Endometrium (tissue), 2 donors: ENCODE data around the gene ZNF750.
"Not testable (repeated sequence)": the region's sequence is repeated elsewhere in the genome, so short reads cannot be mapped to it uniquely, and the experiment has no call there.

ENCODE experiments used
- FAIRE-seq: peaks from 2 replicates; lab custom pipeline; 2012; peaks lifted over from hg19 to GRCh38; lab: Jason Lieb, UNC
- donor health status: control.
- donor health status: control.

The ZNF750 gene

GRCh38 chr17:82793974-82794630 lies 45.7 kb downstream of the ZNF750 start:
- FAIRE-seq: no peak

DNA sequence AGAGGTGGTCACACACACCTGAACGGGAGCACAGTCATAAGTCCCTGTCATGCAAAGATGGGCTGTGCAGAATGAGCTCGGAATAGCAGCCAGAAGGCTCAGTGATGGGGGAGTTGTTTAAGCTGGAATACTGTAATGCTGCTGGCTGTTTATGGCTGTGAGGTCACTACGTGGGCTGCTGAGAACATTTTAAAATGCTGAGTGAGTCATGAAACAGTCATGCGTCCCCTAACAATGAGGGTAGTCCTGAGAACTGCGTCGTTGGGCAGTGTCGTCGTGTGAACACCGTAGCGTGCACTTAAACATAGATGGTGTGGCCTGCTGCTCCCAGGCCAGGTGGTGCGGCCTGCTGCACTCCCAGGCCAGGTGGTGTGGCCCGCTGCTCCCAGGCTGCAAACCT lies 48.3 kb downstream of the ZNF750 start:
- FAIRE-seq: no peak

DNA sequence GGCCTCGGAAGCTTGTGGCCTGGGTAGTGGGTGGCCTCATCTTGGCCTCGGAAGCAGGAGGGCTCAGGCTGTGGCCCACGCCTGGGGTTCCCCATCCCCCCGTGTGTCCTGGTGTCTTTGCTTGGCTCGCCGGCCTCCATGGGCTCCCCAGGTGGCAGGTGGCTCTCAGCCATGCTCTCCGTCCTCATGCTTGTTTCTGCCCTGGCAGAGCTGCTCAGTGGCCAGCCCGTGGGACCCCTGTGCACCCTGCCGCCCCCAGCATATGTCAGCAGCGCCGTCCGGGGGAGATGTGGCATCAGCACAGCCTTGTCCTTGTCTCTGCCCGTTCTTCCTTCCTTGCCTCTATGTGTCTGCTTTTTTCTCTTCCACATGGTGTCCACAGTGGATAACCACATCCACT lies 49.4 kb downstream of the ZNF750 start:
- FAIRE-seq: no peak

- FAIRE-seq: no peak
These were observed 50.0 kb downstream of the ZNF750 start for GRCh38 chr17:82789806-82790205.

DNA sequence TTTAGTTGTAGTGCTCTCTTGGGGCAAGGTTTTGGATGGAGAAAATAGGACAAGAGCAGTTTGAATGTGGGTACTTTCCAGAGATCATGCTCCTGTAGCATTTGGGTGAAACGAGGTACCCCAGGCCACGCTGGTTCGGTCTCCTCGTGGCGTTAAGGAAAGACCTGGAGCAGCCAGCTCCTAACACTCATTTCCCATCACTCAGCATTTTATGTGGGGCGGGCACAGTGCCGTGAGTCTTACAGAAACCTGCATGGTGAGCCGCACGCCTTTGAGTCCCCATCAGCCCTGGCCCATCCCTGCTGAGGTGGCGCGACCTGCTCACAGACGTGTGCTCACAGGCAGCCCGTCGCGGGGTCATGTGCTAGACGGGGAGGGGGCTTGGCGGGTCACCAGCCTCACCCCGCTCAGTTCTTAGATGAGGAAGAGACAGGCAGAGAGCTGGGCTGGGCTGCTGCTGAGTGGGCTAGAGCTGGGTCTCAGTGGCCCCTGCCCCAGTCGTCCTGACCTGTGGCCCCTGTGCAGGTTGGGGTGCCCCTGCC lies 50.7 kb downstream of the ZNF750 start:
- no peak for FAIRE-seq

DNA sequence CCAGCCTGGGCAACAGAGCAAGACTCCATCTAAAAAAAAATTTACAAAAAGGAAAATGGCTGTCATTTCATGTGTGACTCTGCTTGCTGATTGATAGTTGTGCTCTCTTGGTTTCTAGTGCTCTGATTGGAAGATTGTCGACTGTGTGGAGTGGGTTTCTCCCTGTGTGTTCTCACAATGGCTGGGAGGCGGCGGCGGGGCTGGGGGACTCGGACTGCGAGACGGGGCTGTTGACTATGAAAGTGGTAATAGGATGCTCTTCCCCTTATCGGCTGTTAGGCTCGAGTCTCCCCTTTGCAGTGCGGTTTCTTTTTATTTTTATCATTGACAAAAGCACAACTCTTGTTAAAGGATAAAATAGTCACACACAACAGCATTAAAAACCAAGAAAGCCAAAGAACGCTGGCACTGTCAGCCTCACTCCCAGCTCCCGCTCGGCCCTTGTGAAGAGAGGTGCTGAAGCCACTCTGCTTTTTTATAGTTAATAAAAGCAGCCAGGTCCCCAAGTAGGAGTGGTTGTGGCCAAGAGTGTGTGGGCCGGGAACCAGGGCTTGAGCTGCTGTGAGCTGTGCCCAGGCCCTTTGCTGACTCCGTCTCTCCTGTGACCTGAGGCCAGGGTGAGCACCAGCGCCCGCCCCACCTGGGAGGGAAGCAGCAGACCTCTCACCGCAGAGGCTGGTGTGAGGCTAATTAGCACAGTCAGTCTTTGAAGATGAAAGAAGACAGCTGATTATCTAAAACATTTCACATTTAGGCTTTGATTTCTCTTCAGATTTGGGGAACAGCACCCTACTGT lies 51.4 kb downstream of the ZNF750 start:
- no peak for FAIRE-seq

DNA sequence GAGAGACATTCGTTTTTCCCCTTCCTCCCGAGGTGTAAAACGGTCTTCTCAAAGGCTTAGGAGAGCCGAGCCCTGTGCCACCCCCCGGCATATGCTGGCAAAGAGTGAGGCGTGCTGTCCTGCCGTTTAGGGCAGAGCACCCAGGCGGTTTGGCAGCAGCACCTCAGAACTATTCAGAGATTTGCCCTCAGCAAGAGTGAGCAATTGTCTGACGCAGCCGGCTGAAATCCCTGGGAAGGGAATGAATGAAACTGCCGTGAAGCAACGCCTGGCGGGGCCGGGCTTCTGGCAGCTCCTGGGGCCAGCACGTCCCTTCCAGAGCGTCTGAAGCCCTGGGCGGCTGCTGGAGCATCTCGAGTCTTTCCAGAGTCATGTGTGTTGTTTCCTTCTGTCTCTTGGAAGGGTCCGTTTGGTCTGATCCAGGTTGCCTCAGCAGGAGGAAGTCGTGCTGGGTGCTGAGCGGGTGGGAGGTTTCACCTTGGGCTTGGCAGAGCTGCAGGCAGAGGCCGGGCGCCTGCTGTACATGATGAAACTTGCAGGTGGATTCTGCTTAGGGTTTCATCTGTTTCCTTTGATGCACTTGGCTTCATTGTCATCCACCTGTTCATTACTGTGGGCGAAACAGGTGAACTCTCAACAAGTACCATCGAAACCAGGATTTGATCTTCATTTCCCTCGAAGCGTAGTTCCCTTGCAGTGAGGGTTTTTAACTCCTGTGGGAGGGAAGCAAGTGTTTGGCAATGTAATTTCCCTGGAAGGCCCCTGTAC lies 52.6 kb downstream of the ZNF750 start:
- FAIRE-seq: no peak

DNA sequence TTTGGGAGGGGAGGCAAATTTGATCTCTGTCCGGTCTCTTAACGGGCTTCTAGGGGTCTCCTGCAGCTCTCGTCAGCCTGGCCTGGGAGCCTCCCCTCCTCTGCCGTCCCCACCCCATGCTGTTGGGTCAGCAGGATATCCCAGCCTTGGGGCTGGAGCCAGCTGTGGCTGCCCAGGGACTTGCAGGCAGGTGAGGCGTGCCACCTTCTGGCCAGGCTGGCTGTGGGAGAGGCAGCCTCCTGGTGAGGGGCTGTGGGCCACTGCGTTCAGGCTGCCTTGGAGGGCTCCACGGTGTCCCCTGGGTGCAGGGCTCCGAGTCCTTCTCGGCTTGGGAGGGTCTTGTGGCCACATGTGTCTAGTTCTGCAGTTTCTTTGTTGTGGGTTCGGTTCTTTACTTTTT lies 53.4 kb downstream of the ZNF750 start:
- no peak for FAIRE-seq

DNA sequence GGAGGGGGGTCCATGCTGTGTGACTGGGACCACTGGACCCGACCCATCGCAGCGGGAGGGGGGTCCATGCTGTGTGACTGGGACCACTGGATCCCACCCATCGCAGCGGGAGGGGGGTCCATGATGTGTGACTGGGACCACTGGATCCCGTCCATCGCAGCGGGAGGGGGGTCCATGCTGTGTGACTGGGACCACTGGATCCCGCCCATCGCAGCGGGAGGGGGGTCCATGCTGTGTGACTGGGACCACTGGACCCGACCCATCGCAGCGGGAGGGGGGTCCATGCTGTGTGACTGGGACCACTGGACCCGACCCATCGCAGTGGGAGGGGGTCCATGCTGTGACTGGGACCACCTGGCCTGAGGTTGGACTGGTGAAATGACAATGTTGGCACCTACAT lies 54.2 kb downstream of the ZNF750 start:
- not testable (repeated sequence) for FAIRE-seq

GRCh38 chr17:82783498-82783897 lies 56.3 kb downstream of the ZNF750 start:
- no peak for FAIRE-seq

GRCh38 chr17:82782657-82783207 lies 57.1 kb downstream of the ZNF750 start:
- FAIRE-seq: no peak

DNA sequence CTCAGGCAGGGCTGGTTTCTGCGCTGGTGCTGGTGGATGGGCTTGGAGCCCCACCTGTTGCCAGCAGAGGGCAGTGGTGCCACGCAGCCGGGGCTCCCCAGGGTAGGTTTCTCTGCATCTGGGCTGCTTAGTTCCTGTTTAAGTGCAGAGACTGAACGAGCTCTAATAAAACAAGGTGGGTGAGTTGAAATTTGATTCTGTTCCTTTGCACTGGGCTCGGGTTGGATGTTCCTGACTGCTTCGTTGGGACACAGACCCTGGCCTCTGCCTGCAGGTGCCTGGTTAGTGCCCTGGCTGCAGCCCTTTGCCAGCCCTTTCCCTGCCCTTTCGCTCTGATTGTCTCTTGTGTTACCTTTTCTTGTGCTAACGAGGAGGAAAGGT lies 57.9 kb downstream of the ZNF750 start:
- FAIRE-seq: peak; percentile 79

GRCh38 chr17:82780971-82781893 lies 58.6 kb downstream of the ZNF750 start:
- FAIRE-seq: no peak

DNA sequence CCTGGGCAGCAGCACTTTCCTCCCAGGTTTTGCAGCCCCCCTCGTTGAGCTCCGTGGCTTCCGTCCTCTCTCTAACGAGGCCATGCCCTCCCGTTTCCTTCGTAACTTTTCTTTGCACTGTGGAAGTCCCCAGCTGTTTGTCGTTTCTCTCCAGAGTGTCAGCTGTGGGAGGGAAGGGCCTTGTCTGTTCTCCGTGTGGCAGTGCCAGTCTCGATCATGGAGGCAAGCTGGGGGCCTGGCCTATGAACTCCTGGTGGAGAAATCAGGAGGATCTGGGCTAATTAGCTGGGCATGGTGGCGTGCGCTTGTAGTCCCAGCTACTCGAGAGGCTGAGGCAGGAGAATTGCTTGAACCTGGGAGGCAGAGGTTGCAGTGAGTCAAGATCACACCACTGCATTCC lies 59.6 kb downstream of the ZNF750 start:
- no peak for FAIRE-seq

GRCh38 chr17:82779541-82779940 lies 60.3 kb downstream of the ZNF750 start:
- no peak for FAIRE-seq
